ENCODE data around the gene CHD8.
"Not testable (repeated sequence)": the region's sequence is repeated elsewhere in the genome, so short reads cannot be mapped to it uniquely, and the experiment has no call there.

- not testable (repeated sequence) for TF ChIP-seq CTCF (conservative IDR thresholded peaks at IDR 0.05; ENCODE audit: low read length); EZH2phosphoT487 (IDR thresholded peaks at IDR 0.05; ENCODE audit: borderline replicate concordance)
Observed at GRCh38 chr14:21372814-21373213, 83.1 kb downstream of the CHD8 start.
